Dedifferentiated amniotic fluid mesenchymal stem cell (primary cell): Measurements from ENCODE around the gene NDE1.

Source experiments
- DNase-seq: peaks from one replicate; pipeline ENCODE4 v3.0.0-alpha.2; 2016; ENCODE audit errors: extremely low spot score

The NDE1 gene

GRCh38 chr16:15737140-15737644 is 87.1 kb downstream of the NDE1 start:
- no peak for DNase-seq

DNA sequence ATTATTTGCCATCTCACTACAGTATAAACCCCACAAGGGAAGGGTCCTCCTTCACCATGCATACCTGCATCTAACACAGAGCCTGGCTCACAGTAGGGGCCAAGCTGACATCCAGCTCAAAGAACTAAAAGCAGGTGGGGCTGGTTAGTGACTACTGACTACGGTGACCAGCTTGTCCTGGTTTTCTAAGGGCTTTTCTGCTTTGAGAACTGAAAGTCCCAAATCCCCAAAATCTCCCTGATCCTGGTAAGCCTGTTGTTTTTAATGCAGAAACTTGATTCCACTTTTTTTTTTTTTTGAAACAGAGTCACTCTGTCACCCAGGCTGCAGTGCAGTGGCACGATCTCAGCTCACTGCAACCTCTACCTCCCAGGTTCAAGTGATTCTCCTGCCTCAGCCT is 89.4 kb downstream of the NDE1 start:
- DNase-seq: no peak

- DNase-seq: no peak
These were observed 89.9 kb downstream of the NDE1 start for GRCh38 chr16:15739950-15740349.

DNA sequence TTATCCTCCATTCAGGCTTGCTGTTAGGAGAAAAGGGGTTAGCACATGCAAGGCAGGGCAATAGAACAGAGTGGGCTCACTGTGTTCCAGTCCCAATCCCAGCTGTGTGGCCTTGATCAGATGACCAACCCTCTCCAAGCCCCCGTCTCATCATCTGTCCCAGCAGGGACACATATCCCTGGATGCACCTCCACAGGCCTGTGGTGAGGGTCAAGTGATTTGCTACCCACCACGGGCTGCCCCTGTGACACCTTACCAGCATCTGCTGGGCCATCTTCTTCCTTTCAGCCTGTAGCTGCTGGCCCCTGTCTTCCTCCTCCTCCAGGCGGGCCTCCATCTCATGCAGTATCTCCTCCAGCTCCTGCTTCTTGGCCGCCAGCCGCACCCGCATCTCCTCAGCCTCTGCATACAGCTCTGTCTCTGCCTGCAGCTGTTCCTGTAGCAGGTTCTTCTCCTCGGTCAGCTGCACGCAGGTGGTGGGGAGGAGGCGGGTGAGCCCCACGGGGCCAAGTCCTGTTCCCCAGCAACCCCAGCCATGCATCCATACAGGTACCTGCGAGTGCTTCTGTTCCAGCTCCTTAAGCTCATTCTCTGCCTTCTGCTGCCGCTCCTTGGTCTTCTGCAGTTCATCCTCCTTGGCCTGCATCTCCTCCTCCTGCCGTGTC is 91.3 kb downstream of the NDE1 start:
- no peak for DNase-seq

DNA sequence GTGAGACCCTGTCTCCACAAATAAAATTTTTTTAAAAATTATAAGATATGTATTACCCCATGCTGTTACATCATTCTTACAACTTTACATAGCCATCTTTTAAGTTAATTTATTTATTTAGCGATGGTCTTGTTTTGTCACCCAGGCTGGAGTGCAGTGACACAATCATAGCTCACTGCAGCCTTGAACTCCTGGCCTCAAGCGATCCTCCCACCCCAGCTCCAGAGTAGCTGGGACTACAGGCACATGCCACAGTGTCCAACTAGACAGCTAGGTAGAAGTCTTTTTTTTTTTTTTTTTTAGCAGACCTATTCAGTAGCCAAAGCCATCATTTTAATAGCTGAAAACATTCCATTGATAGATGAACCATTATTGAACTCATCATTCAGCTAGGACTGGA is 92.7 kb downstream of the NDE1 start:
- no peak for DNase-seq

- no peak for DNase-seq
These were observed 93.6 kb downstream of the NDE1 start for GRCh38 chr16:15743657-15744056.

- no peak for DNase-seq
These were observed 96.3 kb downstream of the NDE1 start for GRCh38 chr16:15746332-15746731.

GRCh38 chr16:15747937-15748336 is 97.9 kb downstream of the NDE1 start:
- no peak for DNase-seq

DNA sequence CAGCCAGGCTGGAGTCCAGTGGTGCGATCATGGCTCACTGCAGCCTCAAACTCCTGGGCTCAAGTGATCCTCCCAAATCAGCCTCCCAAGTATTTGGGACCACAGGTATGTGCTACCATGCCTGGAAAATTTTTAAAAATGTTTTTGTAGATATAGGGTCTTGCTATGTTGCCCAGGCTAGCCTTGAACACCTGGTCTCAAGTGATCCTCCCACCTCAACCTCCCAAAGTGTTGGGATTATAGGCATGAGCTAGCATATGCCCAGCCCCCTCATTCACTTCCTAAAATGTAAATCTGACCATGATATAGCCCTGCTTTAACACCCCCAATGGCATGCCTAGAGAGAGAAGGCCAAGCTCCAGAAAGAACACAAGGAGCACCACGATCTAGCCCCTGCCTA is 98.6 kb downstream of the NDE1 start:
- no peak for DNase-seq

- no peak for DNase-seq
These were observed 99.3 kb downstream of the NDE1 start for GRCh38 chr16:15749371-15749770.

- no peak for DNase-seq
These were observed 99.9 kb downstream of the NDE1 start for GRCh38 chr16:15749985-15750384.

- DNase-seq: no peak
These were observed 101.9 kb downstream of the NDE1 start for GRCh38 chr16:15751940-15752339.

- no peak for DNase-seq
These were observed 102.9 kb downstream of the NDE1 start for GRCh38 chr16:15752717-15753488.

- DNase-seq: no peak
These were observed 104.9 kb downstream of the NDE1 start for GRCh38 chr16:15754821-15755534.

DNA sequence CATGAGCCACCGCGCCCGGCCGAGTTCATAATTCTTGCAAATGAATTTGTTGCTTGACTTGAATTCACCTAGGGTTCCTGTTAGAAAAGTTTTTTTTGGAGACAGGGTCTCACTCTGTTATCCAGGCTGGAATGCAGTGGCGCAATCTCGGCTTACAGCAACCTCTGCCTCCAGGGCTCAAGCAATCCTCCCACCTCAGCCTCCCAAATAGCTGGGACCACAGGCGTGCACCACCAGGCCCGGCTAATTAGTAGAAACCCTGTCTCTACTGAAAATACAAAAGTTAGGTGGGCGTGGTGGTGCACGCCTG is 107.0 kb downstream of the NDE1 start:
- DNase-seq: no peak

DNA sequence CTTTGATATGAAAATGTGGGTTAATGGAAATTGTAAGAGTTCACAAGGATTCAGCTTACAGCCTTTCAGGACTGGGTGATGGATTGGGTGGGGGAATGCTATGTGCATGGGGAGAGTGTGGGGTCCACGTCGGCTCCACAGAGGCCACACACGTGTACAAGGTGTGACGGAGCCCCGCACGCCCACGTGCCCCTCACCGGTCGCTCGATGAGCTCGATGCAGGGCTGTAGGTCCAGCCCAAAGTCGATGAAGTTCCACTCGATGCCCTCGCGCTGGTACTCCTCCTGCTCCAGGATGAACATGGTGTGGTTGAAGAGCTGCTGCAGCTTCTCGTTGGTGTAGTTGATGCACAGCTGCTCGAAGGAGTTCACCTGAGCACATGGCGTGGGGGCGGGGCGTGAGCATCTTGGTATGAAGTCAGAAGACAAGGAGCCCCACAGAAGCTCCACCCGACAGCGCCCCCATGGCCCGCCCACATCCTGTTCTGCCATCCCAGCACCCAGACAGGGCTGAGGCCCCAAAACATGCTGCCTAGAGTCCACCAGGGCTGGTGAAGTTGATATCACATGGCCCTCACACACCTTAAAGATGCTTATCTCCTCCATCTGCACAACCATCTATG is 107.7 kb downstream of the NDE1 start:
- no peak for DNase-seq

- DNase-seq: no peak
These were observed 109.0 kb downstream of the NDE1 start for GRCh38 chr16:15759070-15759469.

- DNase-seq: no peak
These were observed 110.1 kb downstream of the NDE1 start for GRCh38 chr16:15760129-15760528.

GRCh38 chr16:15764112-15764511 is 114.1 kb downstream of the NDE1 start:
- DNase-seq: no peak

- no peak for DNase-seq
These were observed 115.1 kb downstream of the NDE1 start for GRCh38 chr16:15765116-15765515.

GRCh38 chr16:15765880-15766279 is 115.8 kb downstream of the NDE1 start:
- DNase-seq: no peak

GRCh38 chr16:15766918-15767317 is 116.9 kb downstream of the NDE1 start:
- DNase-seq: no peak
